ENCODE data around the gene PNPLA1.
"Not testable (repeated sequence)": the region's sequence is repeated elsewhere in the genome, so short reads cannot be mapped to it uniquely, and the experiment has no call there.

PNPLA1 gene

DNA sequence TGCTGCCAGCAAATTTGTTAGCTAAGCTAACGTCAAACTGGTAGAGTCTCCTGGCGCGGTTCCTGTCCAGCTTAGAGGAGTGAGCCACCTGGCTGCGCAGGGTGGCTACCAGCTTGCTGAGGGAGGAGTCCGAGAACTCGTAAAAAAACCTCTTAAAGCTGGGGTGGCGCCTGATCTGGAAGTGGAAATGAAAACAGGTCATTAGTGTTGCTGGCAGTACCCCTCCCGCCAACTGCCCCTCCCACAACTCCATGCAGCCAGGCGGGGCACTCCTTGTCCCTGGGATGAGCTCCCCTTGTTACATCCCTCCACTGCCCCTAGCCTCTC, 49.5 kb downstream of the PNPLA1 start:
- ATAC-seq, result no peak

DNA sequence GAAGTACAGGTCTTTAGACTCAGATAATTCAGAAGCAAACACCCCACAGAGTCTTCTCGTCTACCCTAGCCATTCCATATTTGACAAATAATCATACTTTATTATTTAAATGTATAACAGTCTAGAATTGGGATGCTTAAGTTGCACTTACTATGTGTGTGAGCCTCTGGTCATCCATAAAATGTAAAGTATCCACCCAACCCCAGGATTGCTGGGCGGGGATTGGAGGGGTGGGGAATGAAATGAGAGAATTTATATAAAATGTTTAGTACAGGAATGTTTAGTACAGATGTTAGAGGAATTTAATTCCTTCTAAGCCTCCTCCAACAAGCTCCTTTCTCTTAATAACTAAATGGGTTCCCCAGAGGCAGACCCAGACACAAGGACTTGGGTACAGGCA, 50.0 kb downstream of the PNPLA1 start:
- no peak for ATAC-seq

DNA sequence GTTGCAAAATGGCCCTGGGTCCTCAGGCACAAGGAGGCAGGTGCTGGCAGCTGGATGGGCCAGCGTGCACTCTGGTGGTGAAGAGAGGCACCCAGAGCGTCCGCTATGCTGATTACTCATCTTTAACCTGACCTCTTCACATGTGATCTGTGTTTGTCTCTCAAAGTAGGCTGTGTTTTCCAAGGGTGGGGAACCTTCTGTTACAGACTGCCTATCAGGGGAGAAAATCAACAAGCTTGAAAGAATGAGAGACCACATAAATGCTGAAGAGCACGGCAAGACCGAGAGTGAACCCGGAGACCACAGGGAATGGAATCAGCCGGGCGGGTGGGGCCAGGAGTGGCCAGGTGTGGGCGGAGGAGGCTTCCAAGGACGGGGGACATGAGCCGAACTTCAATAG, 50.6 kb downstream of the PNPLA1 start:
- ATAC-seq, result no peak

DNA sequence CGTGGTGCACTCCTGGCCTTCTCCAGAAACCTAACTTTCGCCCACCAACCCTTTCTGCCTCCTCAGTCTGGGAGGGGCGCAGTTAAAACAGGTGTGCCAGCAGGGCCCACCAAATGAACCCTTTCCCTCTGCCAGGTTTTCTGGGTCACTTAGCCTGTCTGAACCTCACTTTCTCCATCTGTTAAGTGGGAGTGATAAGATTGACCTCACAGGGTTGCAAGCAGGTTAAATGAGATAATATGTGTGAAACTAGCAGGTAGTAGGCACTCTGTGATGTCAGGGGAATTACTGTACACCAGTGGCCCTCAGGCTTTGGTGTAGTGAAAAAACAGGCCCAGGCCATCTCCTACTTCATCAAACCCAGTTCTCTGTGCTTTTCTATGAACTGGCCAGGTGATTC, 52.7 kb downstream of the PNPLA1 start:
- no peak for ATAC-seq

DNA sequence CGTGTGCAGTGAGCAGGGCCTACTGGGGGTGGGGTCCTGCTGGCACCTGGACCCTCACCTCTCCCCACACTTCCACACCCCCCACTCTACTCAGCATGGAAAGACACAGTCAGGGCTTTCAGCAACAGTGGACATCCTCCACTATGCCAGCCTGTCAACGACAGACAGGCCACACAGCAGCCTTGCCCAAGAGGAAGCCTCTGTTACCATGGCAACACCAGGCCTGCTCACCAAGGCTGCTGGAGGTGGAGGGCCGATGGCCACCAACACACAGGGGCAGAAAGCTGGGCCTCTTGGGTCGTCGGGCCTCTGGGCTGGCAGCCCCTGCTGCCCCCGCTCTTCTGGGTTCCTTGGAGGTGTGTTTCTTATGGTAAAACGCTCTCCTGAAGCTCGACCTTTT, 53.2 kb downstream of the PNPLA1 start:
- no peak for ATAC-seq

DNA sequence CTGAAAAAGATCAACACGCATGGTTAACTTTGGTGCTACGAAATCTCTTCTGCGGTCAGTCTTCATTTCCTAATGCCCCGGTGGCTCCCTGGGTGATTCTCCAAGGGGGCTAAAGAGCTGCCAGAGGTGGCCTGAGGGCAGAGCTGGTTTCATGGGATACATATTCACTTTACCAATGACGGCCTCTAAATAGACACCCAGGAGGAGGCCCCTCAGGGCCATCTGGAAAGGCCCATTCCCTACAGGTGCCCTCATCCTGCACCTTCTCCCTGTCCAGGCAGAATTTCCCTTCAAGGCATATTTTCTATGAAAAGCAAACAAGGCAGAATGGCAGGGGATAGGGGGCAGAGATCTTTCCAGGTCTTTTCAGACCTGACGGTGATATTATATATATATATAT, 54.3 kb downstream of the PNPLA1 start:
- ATAC-seq, result no peak

DNA sequence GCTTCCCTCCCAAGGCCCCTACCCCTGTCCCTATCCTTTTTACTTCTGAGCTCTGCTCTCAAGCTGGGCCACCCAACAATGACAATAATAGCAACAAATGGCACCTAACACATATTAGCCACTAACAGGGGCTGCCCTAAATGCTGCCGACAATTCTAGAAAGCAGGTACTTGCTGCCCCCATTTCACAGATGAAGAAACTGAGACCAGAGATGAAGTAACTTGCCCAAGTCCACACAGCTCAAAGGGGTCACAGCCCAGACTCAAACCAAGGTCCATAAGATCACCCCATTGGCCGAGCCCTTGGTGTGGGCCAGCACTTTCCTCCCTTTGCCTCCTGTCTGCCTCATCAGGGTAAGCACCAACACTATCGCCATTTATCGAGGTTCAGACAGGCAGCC, 54.9 kb downstream of the PNPLA1 start:
- no peak for ATAC-seq

DNA sequence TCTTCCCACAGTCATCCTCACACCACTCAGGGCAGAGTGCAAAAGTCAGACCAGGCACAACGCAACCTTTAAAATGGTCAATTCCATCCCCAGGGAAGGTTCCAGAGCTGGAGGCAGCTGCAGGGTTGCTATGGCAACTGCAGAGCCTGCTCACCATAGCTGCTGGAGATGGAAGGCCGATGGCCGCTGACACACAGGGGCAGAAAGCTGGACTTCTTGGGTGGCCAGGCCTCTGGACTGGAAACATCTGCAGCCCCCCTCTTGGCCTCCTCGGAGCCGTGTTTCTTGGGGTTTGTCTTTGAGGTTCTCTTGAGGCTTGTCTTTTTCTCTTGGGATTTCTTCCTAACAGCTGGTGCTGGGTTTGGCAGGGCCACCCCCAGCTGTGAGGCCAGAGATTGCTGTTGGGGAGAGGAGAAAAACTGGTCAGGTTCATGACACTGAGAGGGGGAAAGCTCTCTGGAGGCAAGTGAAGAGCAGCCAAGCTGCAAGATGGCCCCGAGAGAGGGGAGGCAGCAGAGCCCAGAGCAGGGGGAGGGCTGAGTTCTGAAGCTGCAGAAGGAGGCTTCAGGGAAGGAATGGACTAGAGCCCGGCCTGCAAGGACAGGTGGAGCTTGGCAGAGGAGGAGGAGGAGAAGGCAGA, 56.6 kb downstream of the PNPLA1 start:
- no peak for ATAC-seq

DNA sequence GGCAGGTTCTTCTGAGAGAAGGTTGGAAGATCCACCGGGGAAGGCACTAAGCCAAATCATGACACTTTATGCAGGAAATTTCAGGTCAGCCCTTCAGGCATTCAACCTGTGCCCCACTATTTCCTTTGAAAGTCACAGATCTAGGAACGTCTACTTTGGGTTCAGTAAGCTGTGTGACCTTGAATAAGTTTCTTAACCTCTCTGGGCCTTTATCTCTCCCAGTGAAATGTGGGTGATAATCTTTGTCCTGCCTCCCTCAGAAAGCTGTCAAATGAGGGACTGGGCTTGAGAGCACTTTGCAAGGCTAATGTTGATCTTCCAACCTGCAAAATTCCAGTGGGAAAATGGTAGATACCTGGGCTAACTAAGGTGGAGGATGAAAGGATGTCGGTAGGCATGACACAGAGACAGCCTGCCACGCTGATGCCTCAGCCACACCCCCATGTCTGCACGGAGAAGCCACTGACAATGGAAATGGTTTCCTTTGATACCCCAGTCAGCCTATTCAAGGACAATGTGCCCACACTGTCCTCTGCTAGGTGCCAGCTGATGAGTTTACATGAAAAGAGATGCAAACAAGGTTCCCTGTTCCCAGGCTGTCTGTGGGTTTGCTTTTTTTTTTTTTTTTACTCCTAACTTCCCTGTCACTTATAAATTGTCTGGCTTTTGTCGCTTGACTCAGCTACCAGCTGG, 57.5 kb downstream of the PNPLA1 start:
- ATAC-seq, result no peak

DNA sequence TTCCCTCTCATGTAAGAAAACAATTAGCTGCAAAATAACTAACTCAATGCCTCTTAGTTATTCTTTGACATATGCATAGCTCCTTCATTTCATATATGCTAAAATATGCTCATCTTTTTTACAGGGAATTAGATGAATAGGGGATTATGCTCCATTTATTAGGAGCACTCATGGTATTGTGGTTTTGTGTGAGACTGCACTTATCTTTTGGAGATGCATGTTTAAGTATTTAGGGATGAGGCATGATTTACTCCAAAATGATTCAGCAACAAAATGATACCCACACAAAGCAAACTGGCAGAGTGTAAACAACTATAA, 58.0 kb downstream of the PNPLA1 start:
- ATAC-seq, result no peak

DNA sequence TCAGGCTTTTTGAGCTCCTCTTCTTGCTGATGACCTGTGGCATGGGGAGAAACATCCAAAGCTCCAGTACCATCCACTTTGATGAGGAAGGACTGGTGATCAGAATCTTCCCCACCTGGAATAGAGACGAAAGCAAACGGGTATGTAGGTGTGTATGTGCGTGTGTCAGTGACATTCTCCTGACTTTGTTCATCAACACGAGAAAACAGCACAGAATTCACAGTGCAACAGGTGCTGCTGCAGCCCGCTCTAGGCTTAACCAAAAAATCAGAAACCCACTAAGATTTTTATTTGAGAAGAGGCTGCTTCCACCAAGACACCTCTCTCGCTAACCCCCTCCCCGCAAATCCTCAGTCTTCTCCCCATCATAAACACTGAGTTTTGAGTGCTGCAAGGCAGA, 58.7 kb downstream of the PNPLA1 start:
- no peak for ATAC-seq

DNA sequence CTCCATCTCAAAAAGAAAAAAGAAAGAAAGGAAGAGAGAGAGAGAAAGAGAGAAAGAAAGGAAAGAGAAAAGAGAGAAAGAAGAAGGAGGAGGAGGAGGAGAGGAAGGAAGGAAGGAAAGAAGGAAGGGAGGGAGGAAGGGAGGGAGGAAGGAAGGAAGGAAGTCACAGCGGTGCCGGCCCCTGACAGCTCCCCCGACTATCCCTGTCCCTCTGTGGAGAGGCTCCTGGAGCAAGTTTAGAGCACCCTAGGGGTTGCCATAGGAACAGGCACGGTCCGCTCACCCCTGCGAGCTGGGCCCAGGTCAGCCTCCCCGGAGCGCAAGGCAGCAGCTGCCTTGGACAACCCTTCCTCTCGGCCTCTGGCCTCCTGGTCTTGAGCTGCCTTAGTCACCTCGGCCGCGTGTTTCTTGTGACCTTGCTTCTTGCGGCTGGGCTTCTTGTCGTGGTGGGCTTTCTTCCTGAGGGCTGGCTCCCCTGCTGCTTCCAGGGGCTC, 60.0 kb downstream of the PNPLA1 start:
- ATAC-seq, result no peak

DNA sequence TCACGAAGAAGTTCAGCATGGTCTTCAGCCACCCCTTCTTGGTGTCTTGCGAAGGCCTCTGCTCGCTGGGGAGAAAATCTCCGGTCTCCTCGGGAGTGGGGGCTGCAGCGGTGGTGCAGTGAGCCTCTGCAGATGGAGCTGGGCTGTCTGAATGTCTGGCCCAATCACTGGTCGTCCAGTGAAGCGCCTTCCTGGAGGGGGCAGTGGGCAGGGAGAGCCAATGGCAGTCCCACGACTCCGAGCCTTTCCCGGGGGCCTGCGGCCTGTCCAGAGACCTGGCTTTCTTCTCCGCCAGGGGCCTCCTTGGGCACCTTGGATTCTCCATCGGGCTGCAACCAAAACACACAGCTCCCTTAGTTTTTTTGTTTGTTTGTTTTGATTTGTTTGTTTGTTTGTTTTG, 60.5 kb downstream of the PNPLA1 start:
- no peak for ATAC-seq

DNA sequence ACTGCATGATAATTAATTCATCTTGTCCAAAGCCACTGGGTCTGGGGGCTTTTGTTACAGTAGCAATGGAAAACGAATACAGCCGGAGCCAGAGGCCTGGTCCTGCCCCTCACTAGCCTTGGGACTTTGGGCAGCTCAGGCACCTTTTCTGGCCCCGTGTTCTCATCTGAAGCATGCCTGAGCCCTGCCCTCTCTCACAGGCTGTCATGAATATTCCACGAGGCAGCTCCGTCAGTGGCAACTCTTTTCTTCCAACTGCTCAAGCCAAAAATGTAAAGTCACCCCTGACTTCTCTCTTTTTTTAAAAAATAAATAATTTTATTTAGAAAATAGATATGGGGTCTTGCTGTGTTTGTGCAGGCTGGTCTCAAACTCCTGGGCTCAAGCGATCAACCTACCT, 61.5 kb downstream of the PNPLA1 start:
- ATAC-seq, result no peak

DNA sequence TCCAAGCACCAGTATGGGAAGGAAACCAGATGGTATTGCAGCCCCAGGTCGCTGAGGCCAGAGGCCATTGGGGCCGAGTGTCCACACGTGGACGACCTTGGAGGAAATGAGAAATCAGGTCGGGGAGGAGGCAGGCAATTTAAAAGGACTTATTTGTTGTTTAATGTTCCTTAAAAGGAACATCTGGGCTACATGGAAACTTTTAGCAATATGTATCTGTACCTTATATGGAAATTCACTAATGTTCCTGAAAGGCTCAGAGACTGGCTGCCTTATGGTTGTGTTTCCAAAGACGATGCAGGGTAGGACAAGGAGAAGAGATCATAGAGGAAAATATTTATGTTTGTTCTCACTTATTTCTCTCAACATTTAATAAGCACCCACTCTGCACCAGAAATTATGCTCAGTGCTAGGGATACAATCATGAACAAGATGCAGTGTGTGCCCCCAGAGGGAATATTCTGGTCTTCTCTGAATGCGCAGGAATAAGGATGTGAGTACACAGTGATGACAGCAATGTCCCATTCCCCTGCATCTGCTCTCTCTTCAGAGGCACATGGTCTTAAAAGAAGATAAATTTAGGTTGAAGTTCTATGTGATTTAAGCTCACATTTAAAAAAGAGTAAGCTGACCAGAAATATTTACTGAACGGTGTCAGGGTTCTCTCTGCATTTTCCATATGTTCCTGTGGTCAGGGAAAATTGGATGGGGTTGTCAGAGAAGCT, 63.5 kb downstream of the PNPLA1 start:
- ATAC-seq, result no peak

DNA sequence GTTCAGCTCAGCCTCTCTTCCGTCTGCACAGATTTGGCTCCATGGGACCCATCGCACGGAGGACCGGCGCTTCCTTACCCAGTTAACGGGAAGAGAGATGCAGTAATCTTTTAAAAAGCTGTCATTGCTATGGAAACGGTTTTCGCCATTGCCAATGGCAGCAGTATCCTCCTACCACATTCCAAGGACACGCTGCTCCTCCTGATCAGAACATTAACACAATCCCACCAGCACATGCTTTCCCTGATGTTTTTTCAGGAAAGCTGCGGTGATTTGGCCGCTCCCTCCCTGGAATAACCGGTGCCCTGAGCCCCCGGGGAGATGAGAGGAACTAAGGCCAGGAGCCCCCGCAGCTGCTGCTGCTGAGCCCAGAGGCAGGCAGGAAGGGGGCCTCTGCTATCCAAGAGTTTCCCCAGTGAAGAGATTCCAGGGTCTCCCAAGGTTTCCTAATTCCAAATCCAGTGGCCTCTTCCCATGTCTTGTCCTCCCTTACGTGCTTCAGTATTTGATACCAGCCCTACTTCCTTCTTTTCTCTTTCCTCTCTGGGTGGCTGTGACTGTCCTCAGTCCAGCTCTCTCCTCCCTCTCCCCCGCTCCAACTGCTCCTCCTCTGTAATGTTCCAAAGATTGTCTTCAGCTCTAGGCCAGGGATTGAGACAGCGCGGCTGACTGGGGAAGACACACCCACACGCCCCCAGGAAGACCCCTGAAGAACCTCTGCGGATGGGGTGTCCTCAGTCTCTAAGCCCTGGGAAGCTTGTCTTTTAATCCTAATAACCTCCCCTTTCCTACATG, 64.3 kb downstream of the PNPLA1 start:
- ATAC-seq, result no peak

DNA sequence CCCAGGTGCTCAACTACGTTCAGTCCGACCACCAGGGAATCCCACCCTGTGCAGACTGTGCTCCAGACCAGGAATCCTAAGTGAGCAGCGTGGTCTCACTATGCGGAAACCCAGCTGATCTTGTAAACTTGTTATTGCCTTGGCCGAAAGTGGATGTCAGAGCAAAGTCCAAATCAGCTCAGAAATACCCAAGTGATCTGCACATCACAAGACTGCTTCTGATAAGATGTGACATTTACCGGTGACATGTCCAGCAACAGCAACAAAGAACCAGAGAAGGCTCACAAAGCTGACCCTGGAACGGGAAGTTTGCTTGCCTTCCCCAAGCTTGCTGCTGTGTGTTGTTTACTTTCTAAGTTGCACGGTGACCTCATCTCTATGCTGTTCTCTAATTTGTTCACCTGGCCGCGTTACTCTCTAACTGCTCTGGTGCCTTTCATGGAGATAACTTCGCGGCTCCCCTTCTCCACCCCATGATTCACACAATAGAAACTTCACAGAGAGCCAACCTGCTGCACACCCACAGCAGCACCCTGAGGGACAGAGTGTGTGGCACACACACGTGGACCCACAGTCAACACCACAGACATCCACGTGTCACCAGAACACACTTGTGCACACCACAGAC, 65.1 kb downstream of the PNPLA1 start:
- no peak for ATAC-seq

DNA sequence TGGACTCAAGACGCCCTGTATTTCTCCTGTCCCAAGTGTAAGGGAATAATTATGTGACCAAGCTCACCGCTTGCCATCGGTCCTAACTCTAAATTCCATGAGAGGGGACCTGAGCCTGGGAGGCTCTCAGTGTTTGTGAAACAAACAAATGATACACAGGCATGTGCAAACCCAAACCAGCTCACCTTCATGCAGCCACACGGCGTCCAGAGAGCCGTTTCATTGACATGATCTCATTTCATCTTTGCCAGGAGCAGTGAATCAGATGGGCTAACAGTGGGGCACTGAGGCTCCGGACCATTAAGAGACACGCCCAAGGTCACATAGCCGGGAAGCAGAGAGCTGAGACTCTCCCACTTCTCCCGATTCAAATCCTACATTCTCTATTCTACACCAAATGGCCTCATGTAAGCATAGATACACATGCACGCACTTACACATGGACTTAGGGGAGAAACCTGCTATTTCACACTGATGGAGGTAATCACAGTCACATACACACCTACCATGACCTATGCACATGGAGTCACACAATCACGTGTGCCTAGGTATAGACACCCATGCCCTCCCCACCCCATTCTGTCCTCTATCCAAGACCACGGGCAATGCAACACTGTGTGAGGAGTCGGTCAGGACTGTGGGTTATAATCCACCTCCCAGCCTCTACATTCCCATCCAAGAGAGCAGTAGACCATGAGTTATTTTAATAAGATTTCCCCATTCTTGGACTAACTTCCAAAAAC, 65.8 kb downstream of the PNPLA1 start:
- no peak for ATAC-seq

DNA sequence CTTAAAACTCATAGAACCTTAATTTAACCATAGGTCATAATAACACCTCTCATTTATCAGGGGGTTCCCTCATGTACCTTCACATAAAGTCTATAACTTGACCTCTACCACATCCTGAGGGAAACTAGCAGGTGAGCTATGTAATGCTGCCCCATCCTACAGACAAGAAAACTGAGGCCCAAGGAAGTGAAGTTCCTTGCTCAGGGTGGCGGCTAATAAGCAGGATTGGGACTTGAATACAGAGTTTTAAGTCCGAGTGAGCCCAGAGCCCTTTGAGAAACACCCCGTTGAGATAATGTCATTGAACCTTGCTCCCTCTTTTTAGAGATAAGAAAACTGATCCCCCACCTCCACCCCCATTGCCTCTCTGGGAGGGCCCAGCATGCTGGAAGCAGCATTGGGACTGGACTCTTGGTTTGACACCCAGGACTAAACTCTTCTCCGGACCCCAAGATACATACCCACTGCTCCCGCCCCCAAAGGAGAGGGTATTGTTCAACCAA, 66.4 kb downstream of the PNPLA1 start:
- no peak for ATAC-seq

DNA sequence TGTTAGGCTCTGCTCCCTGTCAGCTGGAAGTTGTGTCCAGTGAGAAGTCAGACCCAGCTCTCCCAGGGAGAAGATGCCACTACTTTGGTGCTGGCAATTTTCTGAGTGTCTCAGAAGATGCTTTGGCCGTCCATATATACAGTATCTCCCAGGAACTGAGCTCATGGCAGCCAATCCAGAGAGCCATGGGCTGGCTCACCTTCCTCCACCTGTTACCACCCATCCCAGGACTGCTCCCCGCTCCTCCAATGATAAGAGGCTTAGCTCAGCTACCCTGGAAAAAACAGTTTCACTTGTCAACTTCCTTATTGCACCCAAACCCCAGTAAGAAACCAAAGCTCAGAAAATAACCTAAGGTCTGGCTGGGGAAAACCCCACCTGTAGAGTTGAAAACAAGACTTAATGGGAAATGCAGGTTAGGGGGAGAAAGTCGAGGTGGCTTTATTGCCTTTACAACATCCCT, 67.0 kb downstream of the PNPLA1 start, which contains the start of gene BNIP5:
TSS of gene BNIP5 (minus strand) at position 110 of the 463 bp plus-strand sequence. CDS start 6,198 bp downstream, outside the sequence.
- no peak for ATAC-seq

DNA sequence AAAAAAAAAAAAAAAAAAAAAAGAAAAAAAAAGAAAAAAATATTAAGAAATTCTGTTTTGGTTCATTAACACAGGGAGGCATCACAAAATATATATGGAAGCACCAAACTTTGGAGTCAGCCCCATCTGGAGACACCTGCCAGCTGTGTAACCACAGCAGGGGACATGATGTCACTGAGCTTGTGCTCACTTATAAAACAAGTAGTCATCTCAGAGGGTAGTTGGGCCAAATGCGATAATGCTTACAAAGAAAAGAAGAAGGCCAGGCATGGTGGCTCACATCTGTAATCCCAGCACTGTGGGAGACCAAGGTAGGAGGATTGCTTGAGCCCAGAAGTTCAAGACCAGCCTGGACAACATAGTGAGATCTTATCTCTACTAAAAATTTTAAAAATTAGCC, 68.0 kb downstream of the PNPLA1 start:
- no peak for ATAC-seq

DNA sequence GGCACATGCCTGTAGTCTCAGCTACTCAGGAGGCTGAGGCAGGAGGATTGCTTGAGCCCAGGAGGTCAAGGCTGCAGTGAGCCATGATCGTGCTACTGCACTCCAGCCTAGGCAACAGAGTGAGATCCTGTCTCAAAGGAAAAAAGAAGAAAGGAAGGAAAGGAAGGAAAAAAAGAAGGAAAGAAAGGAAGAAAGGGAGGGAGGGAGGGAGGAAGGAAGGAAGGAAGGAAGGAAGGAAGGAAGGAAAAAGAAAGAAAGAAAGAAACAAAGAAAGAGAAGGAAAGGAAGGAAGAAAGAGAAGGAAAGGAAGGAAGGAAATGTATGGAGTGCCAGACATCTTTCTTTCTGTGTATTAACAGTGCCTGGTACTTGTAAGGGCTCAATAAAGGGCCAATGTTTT, 68.4 kb downstream of the PNPLA1 start:
- ATAC-seq, result not testable (repeated sequence)
